ENCODE results near the gene AKR1C4.
"Not testable (repeated sequence)": the region's sequence is repeated elsewhere in the genome, so short reads cannot be mapped to it uniquely, and the experiment has no call there.

AKR1C4 gene

DNA sequence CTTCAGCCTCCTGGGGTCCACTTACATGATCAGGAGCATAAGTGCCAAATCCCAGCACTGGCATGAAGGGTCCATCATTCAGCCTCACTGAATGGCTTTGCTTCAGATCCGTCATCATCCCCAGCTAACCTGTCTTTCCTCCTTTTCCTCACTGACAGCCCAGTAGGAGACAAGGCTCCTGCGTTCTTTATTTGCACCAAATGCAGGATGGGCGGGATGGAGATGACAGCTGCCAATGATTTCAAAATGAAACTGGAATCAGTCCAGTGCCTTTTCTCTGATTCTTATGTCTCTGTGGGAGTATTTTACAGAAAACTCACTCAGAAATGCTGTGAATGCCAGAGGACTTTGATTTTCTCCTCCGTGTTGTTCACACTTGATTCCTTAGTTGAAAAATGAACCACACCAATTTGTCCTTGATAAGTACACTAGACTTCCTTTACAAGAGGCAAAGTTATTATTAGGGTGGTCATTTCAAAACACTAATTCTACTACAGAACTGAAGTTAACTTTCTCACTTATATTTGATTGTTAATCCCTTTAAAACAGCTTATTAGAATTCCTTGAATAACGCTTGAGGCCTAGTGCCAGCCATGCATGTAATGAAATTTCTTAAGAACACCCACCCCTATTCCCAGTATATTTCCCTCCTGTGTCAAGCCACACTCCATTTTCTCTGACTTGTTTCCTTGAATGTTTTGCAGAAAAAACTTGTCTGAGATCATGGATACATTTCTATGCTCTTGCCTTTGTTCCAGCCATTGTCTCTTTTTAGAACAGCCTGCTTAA lies 11.5 kb upstream of the AKR1C4 start, which contains the start of gene AKR1C8:
AKR1C8 (minus strand) TSS at position 164 of the 789 bp plus-strand sequence; CDS start at position 118, 46 bp downstream.
- DNase-seq, result no peak
- TF ChIP-seq POLR2A (IDR thresholded peaks at IDR 0.05; ENCODE audit: low read length), result no peak
- TF ChIP-seq GATA1 (IDR thresholded peaks at IDR 0.05; ENCODE audit: low read depth, low read length), result no peak

DNA sequence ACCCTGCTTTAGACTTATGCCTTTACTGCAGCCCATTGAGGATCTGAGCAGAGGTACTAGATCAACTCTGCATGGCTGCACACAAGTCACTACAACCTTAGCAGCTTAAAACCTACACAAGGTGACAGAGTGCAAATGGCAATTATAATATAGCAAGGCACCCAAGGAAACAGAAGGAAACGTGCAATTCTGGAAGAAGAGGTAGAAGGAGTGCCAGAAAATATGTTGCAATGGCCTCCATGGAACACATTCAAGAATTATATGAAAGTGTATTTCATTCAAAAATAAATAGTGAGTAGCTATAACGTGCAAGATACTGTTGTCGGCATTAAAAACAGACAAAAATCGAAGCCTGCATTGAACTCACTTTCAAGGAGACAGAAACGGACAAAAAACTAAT lies 8.8 kb upstream of the AKR1C4 start:
- DNase-seq, result no peak
- no peak for TF ChIP-seq POLR2A (IDR thresholded peaks at IDR 0.05; ENCODE audit: low read length)
- no peak for TF ChIP-seq GATA1 (IDR thresholded peaks at IDR 0.05; ENCODE audit: low read depth, low read length)

DNA sequence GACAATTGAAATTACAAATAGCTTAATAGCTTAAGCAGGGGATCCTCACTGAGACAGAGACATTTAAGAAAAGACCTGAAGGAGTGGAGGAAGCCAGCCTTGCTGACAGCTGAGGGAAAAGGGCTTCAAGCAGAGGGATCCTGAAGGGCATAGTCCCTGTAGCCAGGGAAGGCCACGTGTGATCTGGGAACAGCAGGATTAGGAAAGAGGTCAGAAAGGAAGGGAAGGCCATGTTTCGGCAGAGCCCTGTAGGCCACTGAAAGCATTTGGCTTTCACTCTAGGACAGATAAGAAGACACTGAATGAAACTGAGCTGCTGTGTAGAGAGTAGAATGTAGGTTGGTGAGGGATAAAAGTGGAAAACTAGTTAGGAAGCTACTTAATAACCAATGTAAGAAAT lies 8.3 kb upstream of the AKR1C4 start:
- DNase-seq, result no peak
- TF ChIP-seq POLR2A (IDR thresholded peaks at IDR 0.05; ENCODE audit: low read length) (no peak), GATA1 (IDR thresholded peaks at IDR 0.05; ENCODE audit: low read depth, low read length) (no peak)

DNA sequence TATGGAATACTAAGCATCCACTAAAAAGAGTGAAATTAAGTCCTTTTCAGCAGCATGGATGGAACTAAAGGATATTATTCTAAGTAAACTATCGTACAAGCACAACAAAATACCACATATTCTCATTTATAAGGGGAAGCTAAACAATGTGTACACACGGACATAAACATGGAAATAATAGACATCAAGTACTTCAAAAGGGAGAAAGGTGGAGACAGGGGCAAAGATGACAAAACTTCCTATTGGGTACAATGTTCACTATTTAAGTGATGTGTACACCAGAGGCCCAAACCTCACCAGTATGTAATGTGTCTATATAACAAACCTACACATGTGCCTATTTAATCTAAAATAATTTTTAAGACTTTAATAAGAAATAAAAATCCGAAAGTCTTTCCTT lies 2.2 kb upstream of the AKR1C4 start:
- no peak for DNase-seq
- TF ChIP-seq GATA1 (IDR thresholded peaks at IDR 0.05; ENCODE audit: low read depth, low read length), result no peak
- TF ChIP-seq POLR2A (IDR thresholded peaks at IDR 0.05; ENCODE audit: low read length), result no peak

DNA sequence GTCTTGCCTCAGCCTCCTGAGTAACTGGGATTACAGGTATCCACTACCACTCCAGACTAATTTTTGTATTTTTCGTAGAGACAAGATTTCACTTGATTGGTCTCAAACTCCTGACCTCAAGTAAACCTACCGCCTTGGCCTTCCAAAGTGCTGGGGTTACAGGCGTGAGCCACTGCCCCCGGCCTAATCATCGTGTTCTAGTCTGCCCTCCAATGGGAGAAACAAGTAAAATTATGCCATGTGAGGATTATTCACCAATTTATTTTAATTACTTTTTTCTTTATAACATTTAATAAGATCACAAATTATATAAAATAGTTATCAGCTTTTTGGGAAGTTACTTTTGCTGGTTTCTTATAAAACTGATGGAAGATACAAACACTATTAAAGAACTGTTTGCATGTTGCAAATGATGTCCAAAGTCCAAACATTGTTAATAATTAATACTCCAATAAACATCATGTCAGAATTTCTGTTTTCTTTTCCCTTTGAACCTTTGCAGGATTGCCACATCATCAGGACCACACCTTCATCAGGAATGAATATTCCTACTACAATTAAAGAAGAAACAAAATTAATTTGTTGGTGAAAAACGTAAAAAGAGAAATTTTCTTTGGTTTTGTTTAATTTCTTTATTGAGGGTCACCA lies 786 bp upstream of the AKR1C4 start:
- DNase-seq, result no peak
- TF ChIP-seq GATA1 (IDR thresholded peaks at IDR 0.05; ENCODE audit: low read depth, low read length) (no peak), POLR2A (IDR thresholded peaks at IDR 0.05; ENCODE audit: low read length) (no peak)

DNA sequence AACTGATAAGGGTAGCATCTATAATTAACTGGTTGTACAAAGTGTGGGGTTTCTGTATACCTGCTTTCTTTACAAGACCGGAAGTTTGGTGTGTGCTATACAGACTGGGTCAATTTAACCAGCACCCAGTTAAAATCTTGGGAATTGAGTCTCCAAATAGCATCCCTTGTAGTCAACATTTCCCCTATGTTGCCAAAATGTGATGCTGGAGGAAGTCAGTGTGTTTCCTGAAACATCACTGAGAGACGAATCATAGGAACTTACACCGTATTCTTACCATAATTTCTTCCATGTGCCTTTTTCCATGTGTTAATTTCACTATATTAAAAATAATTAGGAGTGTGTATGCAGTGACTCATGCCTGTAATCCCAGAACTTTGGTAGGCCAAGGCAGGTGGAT lies 1.7 kb downstream of the AKR1C4 start:
- no peak for DNase-seq
- no peak for TF ChIP-seq GATA1 (IDR thresholded peaks at IDR 0.05; ENCODE audit: low read depth, low read length)
- TF ChIP-seq POLR2A (IDR thresholded peaks at IDR 0.05; ENCODE audit: low read length), result no peak

DNA sequence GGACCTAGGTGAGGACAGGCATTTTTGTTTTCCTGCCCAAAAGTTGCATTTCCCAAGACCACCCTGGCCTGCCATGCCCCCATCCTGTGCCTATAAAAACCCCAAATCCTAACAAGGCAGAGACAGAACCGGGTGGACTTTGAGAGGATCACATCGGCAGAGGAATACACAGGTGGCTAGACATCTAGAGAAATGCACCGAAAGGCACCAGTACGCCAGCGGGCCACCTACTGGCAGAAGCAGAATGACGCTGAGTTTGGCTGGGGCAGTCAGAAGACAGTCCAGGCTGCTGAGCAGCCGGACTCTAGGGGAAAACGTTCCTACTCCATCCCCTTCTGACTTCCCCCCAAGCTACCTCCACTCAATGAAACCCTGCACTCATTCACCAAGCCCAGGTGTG lies 2.8 kb downstream of the AKR1C4 start:
- TF ChIP-seq GATA1 (IDR thresholded peaks at IDR 0.05; ENCODE audit: low read depth, low read length) (no peak), POLR2A (IDR thresholded peaks at IDR 0.05; ENCODE audit: low read length) (no peak)
- DNase-seq, result no peak

DNA sequence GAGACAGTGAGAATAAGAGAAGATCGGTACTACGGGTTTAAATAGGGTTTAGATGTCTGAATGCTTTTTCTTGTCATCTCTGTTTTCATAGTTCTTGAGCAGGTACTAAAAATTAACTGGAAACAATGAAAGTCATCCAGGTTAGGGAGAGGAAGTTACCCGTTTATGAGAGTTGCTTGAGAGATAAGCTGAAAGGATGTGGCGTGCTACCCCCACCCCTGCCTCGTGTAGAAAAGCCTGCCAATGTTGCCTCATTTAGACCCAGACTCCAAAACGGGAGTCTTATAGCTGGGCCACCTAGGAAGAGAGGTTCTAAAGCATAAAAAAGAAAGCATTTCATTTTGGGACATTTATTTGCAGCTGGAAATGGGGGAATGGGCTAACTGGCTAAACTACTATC lies 10.2 kb downstream of the AKR1C4 start:
- no peak for TF ChIP-seq POLR2A (IDR thresholded peaks at IDR 0.05; ENCODE audit: low read length)
- no peak for DNase-seq

DNA sequence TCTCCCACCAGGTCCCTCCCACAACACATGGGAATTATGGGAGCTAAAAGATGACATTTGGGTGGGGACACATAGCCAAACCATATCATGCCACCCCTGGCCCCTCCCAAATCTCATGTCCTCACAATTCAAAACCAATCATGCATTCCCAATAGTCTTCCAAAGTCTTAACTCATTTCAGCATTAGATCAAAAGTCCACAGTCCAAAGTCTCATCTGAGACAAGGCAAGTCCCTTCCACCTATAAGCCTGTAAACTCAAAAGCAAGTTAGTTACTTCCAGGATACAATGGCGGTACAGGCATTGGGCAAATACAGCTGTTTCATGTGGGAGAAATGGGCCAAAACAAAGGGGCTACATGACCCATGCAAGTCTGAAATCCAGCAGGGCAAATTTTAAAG lies 13.1 kb downstream of the AKR1C4 start:
- not testable (repeated sequence) for DNase-seq

DNA sequence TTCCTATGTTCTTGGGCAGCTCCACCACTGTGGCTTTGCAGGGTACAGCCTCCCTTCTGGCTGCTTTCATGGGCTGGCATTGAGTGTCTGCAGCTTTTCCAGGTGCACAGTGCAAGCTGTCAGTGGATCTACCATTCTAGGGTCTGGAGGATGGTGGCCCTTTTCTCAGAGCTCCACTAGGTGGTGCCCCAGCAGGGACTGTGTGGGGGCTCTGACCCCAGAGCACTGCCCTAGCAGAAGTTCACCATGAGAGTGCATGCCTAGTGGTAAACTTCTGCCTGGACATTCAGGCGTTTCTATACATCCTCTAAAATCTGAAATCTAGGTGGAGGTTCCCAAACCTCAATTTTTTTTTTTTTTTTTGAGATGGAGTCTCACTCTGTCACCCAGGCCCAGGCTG lies 13.6 kb downstream of the AKR1C4 start:
- DNase-seq, result not testable (repeated sequence)

DNA sequence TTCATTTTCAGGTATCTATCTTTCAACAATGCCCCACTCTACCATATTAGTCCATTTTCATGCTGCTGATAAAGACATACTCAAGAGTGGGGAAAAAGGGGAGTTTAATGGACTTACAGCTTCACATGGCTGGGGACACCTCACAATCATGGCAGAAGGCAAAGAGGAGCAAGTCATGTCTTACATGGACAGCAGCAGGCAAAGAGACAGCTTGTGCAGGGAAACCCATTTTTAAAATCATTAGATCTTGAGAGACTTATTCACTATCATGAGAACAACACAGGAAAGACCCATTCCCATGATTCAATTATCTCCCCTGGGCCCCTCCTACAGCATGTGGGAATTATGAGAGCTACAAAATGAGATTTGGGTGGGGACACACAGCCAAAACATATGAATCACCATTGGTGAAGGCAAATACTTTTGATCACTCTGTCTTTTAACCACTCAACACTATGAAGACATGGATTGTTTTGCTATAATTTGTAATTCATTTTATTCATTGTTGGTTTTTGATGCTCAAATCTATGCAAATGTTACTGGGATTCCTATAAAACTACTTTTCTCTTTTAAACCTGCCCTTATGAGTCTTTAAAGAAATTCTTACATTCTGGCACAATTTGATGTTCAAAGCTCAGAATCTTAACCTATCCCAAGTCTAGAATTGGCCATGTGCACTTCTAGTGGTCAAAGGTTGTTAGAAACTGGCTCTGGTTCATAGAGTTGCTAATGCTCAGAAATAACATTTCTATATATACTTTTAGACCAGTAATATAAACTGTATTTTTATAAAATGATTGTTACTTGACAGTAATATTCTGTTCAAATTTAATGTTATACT lies 15.3 kb downstream of the AKR1C4 start:
- DNase-seq, result no peak
- no peak for TF ChIP-seq POLR2A (IDR thresholded peaks at IDR 0.05; ENCODE audit: low read length)
- no peak for TF ChIP-seq GATA1 (IDR thresholded peaks at IDR 0.05; ENCODE audit: low read depth, low read length)

DNA sequence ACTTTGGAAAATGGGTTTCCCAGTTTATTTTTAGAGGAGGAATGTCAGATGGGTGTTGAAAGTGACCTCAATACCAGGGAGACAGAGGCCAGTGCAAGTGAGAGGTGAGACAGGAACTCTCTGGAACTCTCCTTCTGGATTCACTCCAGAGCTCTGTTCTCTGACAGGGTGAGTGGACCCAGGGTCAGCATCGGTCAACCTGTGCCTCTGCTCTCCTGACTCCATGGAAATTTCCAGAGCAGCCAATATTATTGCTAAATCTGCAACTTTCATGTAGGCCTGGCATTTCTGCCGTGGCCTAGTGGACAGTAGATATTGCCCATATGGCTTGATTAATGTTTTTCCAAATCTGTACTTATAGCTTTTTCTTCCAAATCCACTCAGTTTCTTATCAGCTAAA lies 20.2 kb downstream of the AKR1C4 start:
- no peak for DNase-seq
- TF ChIP-seq POLR2A (IDR thresholded peaks at IDR 0.05; ENCODE audit: low read length), result no peak
- TF ChIP-seq GATA1 (IDR thresholded peaks at IDR 0.05; ENCODE audit: low read depth, low read length), result no peak

DNA sequence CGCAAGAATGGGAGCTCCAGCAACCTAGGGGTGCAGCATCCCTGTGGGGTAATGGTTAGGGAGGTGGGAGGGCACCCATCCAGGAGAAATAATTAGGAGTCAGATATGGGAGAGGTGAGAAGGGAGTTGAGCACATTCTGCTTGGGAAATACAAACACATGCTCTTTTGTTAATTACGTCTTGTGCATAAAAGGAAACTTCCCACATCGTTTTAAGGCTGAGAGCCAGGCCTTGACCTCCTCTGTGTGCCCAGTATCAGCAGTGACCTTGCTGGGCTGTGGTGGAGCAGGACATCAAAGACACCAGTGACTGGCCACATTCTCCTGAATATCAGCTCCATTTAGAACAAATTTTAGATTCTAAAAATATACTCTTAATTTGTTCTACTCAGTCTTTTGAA lies 22.6 kb downstream of the AKR1C4 start:
- DNase-seq, result no peak
- TF ChIP-seq GATA1 (IDR thresholded peaks at IDR 0.05; ENCODE audit: low read depth, low read length) (no peak), POLR2A (IDR thresholded peaks at IDR 0.05; ENCODE audit: low read length) (no peak)

DNA sequence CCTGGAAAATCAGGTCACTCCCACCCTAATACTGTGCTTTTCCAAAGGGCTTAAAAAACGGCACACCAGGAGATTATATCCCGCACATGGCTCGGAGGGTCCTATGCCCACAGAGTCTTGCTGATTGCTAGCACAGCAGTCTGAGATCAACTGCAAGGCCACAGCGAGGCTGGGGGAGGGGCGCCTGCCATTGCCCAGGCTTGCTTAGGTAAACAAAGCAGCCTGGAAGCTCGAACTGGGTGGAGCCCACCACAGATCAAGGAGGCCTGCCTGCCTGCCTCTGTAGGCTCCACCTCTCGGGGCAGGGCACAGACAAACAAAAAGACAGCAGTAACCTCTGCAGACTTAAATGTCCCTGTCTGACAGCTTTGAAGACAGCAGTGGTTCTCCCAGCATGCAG lies 26.3 kb downstream of the AKR1C4 start:
- DNase-seq, result not testable (repeated sequence)

DNA sequence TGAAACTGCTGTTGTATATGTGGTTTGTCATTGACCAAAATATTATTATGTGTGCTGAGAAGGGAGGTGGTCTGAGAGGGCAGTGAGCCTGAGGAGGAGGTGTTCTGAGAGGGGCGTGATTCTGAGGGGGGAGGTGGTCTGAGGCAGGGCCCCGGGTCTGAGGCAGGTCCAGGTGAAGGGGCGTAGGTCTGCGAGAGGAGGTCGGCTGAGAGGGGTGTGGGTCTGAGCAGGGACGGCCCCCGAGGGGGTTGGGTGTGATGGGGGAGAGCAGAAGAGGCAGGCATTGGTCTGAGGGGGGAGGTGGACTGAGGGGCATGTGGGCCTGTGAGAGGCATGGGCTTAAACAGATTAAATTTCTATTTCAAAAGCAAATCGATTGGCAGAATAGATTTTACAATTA lies 32.4 kb downstream of the AKR1C4 start:
- no peak for DNase-seq
- TF ChIP-seq POLR2A (IDR thresholded peaks at IDR 0.05; ENCODE audit: low read length), result no peak
- TF ChIP-seq GATA1 (IDR thresholded peaks at IDR 0.05; ENCODE audit: low read depth, low read length), result no peak
